ENCODE data around the gene ONECUT3.

Gene ONECUT3

DNA sequence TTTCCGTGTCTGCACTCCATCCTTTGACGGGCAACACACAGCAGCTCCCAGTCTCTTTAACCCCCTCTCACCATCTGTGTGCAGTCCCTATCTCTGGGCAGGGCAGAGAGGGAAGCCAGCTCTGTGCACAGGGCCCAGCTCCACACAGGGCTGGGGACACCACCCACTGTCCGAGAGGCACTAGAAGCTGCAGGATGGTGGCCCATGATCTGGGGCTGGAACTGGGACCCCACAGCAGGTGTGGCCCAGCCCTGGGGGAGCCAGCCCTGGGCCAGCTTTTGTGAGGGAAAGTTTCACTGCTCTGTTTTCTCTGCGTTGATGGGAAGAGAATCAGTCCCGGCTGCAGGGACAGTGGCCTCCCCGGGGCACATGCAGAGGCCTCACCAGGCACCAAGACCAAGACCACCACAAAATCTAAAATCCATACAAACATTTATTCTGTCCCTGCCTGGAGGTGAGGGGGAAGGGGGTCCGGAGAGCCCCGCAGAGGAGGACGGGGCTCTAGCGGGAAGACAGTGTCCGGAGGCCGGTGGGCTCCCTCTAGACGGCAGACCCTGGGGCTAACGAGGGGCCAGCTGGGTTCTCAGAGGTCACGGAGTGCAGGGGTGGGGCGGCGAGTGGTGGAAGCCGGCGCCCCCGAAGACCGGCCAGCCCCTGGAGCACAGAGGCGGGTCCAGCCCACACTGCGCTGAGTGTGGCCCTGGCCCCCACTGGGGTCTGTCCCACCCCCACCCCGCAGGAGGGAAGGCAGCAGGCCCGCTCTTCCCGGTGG, 61.7 kb downstream of the ONECUT3 start:
- DNase-seq (ENCODE audit: low read depth), result no peak

DNA sequence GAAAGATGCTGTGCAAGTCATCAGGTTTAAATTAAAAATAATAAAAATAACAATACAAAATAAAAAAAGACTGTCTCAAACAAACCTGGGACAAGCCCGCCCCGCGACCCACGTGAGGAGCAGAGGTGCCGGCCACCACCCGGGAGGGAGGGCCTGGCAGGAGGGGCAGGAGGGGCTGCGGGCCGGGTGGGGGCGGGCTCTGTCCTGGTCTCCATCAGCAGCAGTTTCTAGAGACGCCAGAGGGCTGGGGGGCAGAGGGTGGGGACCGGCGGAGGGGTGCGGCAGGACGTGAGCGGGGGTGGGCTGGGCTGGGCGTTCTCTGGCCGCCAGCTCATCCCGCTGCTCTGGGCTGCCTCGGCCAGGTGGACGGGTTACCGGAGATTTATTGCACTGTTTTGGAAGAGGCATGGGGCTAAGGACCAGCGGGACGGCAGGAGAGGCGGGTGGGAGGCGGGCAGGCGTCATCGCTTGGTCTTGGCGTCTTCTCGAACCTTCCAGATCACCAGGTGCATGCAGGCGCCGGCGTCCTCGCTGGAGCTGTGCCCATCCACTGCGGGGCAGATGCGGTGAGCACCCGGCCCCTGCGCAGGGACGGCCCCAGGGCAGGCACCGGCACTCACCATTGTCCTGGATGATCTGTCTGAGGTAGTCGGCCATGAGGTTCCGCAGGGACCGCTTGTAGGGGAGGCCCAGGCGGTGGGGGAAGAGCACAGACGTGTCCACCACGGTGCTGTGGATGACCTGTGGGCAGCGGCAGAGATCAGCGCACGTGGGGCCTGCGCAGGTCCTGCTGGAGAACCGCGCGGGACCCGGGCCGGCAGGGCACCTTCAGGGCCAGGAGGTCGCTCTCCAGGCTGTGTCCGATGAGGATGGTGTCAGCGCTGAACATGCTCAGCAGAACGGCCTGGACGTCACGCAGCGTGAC, 62.6 kb downstream of the ONECUT3 start:
- no peak for DNase-seq (ENCODE audit: low read depth)

DNA sequence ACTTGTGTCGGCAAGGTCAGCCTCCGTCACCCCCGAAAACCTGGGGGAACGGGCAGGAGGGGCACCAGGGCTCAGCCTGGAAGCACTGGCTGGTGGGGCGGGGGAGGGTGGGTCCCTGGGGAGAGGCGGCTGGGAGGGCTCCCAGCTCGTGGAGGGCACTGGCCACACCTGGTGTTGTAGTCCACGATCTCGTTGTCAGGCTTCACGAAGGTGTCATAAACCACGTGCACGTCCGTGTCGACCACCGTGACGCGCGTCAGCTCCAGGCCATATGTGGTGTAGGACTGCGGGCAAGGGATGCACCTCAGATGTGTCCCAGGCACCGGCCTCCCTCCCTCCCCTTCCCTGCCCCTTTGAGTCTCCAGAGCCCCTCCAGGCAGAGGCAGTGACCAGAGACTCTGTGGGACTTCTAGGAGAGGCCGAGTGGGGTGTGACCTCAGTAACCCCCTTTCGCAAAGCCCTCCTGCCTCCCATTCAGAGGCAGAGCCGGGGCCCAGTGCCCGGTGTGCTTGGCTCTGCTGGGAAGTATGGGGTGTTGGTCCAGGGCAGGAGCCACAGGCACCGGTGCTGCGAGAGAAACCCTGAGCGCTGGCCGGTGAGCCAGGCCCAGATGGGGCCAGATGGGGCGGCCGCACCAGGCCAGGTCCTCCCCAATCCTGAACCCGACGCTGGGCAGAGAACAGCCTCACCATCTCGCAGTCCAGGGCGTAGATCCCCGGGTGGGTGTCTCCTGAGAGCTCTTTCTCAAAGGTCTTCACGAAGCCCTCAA, 63.4 kb downstream of the ONECUT3 start:
- no peak for DNase-seq (ENCODE audit: low read depth)

DNA sequence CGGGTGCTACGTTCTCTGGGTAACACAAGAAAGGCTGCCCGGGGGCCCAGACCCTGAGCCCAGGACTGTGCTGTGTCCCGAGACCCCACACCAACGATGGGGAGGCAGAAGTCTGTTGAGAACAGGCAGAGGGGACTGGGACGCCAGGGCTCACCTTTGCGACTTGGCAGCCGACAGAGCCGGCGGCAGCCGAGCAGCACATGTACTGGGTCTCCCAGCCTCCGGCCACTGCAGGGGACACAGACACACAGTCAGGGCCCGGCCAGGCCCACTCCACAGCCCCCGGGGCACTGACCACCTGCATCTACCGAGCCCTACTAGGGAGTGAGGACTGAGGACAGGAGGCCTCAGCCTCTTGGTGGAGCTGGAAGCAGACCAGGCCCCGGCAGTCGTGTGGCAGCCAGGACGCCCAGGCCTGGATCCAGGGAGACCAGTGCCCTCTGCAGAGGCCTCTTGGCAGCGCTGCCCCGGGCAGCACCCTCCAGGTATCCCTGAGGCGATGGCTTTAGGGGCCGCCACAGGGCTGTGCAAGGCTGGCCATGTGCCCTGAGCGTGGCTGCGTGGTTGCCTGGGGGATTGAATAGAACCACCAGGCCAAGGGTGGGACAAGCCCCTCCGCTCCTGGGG, 64.4 kb downstream of the ONECUT3 start:
- DNase-seq (ENCODE audit: low read depth), result no peak

DNA sequence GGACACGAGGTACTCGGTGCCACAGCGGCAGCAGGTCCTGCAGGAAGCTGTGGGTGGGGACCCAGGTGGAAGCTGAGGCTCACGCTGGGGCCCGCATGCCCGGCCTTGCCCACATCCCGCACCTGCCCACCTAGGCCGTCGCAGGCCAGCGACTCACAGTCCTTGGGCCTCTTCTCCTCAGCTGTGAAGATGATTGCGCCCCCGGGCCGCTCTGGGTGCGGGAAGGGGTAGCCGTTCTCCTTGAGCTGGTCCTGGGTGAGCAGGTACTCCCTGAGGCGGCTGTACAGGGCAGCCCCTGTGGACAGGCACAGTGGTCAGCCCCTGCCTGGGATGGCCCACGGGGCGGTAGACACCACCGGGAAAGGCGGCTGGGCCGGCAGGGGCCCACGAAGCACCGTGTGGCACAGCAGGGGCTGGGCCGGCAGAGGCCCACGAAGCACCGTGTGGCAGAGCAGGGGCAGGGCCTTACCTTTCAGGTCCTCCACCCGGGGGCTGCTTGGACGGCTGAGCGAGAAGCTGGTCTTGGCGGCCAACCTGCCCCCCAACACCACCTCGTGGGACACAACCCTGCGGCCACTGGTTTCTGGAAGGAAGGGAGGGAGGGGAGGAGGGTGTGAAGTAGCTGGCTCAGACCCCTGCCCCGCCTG, 65.4 kb downstream of the ONECUT3 start:
- no peak for DNase-seq (ENCODE audit: low read depth)

DNA sequence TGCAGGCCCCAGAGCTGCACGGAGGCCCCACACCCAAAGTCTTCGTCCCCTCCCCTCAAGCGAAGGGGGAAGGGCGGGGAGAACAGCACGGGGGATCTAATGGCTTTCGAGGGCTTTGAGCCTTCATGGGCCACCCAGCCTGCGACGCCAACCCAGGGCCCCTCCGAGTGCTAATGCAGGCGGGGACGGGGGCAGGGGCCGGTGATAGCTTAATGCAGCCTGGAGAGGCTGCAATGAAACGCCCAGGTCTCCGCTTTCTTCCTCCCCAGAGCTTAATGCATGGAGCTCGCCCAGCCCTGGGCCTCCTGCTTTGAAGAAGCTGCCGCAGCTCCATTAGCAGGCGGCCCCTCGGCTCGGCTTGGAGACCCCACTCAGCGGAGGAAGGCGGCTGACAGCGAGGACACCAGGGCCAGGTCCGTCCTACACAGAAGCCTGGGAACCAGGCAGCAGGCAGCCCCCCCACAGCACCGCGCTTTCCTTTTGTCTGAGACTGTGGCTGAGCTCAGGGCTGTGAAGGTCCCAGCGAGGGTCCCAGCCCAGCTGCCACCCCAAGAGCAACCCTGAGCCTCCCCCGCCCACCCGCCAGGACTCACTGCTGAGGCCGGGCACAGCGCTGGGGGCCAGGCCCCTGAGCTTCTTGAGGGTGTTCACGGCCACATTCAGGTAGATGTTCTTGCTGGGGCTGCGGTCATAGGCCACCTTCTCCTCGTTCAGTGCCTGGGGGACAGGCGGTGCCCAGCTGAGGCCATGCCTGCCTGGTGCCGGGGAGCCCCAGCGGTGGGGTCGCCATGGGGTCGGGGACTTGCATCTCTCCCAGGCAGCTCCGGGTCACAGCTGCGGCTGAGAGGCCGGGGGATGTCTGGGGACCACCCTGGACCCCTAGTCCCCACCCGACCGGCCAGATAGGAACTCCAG, 66.3 kb downstream of the ONECUT3 start:
- no peak for DNase-seq (ENCODE audit: low read depth)

DNA sequence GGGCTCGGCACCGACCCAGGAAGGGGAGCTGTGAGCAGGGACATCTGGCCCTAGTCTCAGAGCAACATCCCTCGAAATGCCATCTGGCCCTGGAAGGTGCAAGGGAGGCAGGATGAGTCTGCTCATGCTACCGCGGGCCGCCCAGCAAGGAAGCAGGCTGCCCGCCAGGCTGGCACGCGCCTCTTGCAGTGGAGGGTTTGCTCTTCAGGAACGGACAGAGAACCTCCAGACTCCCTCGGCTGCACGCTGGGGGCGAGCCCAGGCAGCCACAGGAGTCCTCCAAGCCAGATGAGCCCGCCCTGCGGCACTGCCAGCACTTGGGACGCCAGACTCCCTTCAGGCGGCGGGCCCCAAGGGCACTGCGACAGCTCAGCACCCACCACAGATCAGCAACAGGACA, 68.9 kb downstream of the ONECUT3 start:
- no peak for DNase-seq (ENCODE audit: low read depth)

DNA sequence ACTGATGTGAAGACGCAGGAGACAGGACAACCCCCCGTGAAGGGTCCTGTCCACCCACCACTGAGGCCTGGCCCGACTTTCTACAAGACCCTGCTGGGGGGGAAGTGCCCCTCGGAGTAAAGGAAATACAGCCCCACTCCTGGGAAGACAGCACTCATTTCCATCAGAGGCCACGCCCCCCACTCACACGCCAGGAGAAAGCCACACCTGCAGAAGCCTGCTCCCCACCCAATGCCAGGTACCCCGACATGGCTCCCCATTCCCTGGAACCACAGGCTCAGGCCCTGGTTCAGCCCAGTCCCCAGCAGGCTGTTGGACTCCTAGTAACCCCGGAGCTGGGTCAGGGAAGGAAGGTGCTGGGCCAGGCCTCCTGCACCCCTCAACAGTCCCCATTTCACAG, 69.7 kb downstream of the ONECUT3 start:
- no peak for DNase-seq (ENCODE audit: low read depth)

DNA sequence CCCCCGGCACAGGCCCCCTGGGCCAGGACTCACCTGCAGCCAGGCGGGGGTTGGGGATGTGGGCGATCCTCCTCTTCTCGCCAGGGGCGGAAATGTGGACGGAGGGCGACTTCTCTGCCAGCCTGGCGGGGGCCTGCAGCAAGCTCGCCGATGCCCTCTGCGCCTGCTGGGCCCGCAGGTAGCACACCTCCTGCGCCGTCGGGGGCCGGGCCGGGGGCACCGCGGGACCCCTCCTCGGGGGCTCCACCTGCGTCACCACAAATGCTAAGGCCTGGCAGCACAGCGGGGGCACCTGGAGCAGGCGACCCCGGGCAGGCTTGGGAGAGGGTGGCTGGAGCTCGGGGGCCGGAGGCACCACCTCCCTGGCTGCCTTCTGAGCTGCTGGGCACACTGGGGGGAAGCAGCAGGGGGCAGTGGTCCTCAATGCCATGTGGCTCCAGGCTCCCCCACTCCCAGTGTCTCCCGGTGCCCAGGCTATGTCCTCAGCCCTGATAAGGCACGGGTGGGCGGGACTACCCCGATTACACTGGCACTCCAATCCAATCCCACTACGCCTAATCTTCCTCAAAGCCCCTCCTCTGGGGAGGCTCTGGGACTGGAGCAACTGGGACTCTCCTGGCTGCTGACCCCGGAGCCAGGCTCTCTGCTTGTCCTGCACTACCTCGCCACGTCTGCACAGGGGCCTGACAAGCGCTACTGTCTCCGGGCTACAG, 70.4 kb downstream of the ONECUT3 start:
- no peak for DNase-seq (ENCODE audit: low read depth)

DNA sequence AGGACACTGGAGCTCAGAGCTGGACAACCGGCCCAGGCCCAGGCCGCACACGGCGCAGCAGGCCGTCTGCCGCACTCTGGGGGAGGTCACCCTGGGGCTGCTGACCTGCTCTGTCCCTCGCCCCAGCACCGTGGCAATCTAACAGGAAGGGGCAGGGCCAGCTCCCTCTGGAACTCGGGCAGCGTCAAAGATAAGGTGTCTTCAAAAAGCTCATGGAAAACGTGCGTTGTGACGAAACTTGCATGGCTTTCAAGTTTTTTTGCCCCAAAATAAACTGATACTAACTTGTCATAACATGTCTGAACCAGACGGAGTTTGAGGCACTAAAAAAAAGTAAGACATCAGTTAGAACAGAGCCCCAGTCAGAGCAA, 70.9 kb downstream of the ONECUT3 start:
- DNase-seq (ENCODE audit: low read depth), result no peak

DNA sequence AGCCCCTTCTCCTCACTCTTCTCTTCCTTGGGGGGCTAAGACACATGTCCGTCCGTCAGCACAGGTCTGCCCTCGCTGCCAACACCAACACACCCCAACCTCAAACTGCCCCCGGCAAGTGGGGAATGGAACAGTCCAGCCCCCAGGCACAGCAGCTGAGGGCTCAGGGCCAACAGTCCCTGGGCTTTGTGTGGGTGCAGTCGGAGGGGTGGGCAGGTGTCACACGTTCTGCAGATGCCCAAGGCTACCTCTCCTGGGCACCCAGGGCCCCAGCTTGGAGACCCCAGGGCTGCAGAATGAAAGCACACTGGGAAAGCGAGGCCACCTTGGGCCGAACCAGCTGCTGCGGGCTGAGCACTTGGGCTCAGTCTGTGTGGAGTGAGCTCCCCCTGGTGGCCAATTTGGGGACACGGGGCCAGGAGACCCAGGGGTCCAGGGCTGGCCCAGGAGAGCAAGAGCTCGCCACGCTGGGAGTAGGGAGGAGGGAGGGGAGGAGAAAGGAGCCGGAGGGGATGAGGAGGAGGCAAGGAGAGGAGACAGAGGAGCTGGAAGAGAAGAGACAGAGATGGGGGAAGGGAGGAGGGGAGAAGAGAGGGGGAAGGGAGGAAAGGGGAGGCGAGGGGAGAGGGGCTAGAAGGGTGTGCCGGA, 72.7 kb downstream of the ONECUT3 start:
- no peak for DNase-seq (ENCODE audit: low read depth)

DNA sequence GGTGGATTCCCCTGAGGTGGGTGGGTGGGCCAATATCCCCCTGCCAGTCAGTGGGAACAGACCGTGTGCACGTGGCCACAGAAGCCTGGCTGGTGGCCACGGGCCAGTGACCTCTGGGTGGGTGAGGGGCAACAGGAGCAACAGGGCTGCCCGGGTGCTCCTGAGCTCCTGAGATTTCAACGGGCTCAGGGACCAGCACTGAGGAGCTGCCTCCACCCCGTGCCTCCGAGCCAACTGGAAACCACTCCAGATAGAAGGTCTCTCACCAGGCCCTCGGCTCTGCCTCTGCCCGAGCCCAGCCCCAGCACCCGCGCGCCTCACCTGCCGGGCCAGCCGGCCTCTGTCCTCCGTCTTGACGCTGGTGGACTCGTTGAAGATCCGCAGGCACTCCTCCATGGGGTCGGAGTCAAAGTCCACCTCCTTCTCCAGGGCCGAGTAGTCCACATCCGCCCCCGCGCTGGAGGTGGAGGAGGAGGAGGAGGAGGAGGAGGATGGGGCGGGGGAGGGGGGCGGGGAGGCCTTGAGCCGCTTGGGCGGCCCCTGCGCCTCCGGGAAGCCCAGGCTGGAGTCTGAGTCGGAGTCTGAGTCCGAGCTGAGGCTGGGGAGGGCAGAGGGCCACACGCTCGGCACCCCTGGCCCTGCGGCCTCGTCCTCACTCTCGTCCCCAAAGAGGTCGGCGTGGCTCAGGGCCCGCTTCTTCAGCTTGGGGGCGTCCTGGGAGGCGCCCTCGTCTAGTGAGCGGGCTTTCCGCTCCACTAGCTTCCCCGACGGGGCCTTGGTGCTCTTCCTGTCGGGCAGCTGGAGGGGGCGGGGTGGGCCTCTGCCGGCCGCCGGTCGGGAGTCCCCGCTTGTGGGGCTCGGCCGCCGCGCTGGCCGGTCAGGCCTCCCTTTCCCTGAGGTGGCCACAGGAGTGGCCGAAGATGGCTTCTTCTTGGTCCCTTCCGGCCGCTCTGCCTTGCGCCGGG, 73.5 kb downstream of the ONECUT3 start:
- DNase-seq (ENCODE audit: low read depth), result no peak

DNA sequence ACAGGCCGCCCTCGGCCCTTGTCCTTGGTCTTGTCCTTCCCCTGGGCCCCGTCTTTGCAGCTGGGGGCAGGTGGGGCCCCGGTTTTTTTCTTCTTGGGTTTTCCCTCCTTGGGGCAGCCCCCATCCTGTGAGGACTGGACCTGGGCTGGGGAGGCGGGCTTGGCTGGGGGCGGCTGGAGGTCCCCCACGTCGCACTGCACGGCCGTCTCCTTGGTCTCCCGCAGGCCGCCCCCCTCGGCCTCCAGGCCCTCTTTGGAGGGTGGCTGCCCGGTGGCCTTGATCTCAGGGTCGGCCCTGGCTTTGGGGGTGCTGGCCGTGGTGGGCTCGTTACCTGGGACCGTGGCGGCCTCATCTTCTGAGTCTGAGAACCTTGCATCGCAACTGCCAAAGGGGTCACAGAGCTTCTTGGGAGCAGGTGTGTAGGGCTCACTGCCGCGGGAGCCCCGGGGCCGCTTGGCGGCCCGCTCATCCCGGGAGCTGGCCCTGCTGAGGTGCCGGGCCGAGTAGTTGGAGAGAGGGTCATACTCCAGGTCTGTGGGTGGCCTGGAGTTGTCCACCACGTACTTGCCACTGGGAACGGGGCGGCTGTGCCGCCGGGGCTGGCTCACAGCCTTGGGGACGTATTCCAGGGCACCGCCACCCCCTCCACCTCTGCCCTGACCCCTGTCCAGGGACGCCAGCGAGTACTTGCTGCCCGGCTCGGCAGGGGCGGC, 74.4 kb downstream of the ONECUT3 start:
- no peak for DNase-seq (ENCODE audit: low read depth)

DNA sequence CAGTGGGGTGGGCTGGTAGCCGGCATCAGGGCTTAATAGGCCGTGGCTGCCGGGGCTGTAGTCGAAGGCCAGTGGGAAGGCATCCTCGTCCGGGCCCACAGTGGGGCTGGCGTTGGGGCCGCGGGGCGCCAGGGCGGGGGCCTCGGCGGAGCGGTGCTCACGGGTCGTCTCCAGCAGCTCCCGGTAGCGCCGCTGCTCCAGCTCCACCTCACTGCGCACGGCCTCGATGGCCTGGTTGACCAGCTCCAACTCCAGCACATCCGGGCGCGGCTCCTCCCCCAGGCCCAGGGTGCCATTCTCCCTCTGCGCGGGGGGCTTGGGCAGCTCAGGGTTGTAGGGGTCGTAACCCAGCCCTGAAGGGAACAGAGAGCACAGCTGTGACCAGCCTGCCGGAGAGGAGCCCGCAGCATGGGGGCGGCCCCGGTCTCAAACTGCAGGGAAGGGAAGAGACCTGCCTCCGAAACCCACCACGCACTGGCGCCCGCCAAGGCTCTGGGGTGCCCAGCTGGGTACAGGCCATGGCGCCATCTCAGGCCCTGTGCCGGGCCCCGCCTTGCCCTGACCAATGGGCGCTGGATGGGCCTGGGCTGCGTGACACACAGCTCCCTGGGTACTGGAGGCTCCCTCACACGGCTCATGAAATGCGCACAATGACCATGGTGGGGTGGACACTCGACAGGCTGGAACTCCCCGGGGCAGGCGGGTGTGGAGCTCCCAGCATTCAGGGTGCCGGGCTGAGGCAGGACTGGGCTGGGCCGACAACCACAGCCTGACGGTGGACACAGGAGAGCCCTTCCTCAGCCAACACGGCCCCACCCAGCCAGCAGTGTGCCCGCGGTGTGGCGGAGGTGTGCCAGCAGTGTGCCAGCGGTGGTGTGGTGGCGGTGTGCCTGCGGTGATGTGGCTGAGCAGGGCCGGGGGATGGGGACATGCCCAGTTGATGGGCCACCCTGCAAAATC, 75.3 kb downstream of the ONECUT3 start:
- no peak for DNase-seq (ENCODE audit: low read depth)

DNA sequence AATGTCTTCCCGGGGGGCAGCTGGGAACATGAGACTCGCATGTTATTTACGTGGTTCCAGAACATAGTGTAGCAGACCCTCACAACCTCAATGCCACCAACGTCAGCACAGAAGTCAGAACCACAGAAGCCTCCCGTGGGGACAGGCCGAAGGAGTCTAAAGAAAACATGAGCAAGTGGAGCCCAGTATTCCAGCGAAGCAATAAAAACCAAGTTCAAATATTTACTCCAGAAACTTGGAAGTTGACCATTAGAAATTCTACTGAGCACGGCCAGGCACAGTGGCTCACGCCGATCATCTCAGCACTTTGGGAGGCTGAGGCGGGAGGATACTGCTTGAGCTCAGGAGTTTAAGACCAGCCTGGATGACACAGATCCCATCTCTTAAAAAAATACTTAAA, 76.7 kb downstream of the ONECUT3 start:
- no peak for DNase-seq (ENCODE audit: low read depth)

DNA sequence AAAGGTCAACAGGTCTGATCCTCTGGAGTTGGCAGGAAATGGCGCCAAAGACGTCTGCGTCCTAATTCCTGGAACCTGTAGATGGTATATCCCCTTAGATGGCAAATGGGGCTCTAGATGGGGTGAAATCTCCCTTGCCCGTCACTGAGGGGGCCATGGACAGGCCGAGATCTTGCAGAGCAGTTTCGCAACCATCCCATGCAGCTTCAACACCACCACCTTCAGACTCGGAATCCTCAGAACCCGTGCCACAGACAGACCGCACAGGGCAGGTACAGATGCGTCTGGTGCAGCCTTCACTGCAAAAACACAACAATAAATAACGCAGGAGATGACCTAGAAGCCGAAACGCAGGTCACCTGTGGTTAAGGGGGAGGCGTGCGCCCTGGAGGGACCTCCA, 77.3 kb downstream of the ONECUT3 start:
- DNase-seq (ENCODE audit: low read depth), result no peak

Data from GM04504 (cell line).